ENCODE data around the gene GABRG3. TPM values are rescaled to one million over a fixed set of nuclear protein-coding genes. Genes with fewer than 3 reads are reported as not detected.

Gene GABRG3
- total RNA-seq, 3 donors from 2014 or later (not counting 1 experiment from before 2014, with no cell fraction given): not detected

- Mint-ChIP-seq H3K27me3 (ENCODE audit: low read depth in 2 of 2) (no peaks in the 10 kb centered on the region), H3K9me3 (peaks cover 3 to 5% of the 10 kb centered on the region in 2 donors), H3K36me3 (peaks cover 5% of the 10 kb centered on the region), H3K27ac (no peak overlapping the region), H3K4me3 (no peak overlapping the region), H3K4me1 (no peaks in the 10 kb centered on the region)
- ATAC-seq (no peak), DNase-seq (no peak)
- intact Hi-C loops (cut with micrococcal nuclease): no loop called here
- Histone ChIP-seq H3K4me3 (ENCODE audit: low read length) (no peak overlapping the region), H3K9me3 (ENCODE audit: control insufficient read depth, insufficient read depth, low read length) (peaks cover 3% of the 10 kb centered on the region), H3K27ac (ENCODE audit: low read length) (no peak overlapping the region), H3K36me3 (ENCODE audit: control insufficient read depth, insufficient read depth, low read length) (no peaks in the 10 kb centered on the region), H3K27me3 (ENCODE audit: control insufficient read depth, insufficient read depth, low read length) (no peaks in the 10 kb centered on the region), H3K4me1 (ENCODE audit: control insufficient read depth, insufficient read depth, low read length) (no peaks in the 10 kb centered on the region)
- WGBS (ENCODE audit: insufficient coverage): 47% methylated on average over 1 of the region's 1 CpG
- no peak for TF ChIP-seq CTCF (IDR thresholded peaks at IDR 0.05)
Observed at GRCh38 chr15:27094235-27094634, 123.3 kb downstream of the GABRG3 start.

- no peak overlapping the region for H3K27ac Mint-ChIP-seq
- no peaks in the 10 kb centered on the region for H3K27me3 Mint-ChIP-seq (ENCODE audit: low read depth in 2 of 2)
- Histone ChIP-seq H3K4me3 (ENCODE audit: low read length) (no peak overlapping the region), H3K27me3 (ENCODE audit: control insufficient read depth, insufficient read depth, low read length) (no peaks in the 10 kb centered on the region), H3K36me3 (ENCODE audit: control insufficient read depth, insufficient read depth, low read length) (no peaks in the 10 kb centered on the region), H3K4me1 (ENCODE audit: control insufficient read depth, insufficient read depth, low read length) (no peaks in the 10 kb centered on the region), H3K27ac (ENCODE audit: low read length) (no peak overlapping the region), H3K9me3 (ENCODE audit: control insufficient read depth, insufficient read depth, low read length) (peaks cover 2% of the 10 kb centered on the region)
- intact Hi-C loops (cut with micrococcal nuclease): no loop called here
- TF ChIP-seq CTCF (IDR thresholded peaks at IDR 0.05): no peak
- no peak for ATAC-seq
- WGBS (ENCODE audit: insufficient coverage): 85% methylated on average over 8 of the region's 8 CpGs
- H3K4me1 Mint-ChIP-seq: no peaks in the 10 kb centered on the region
- no peak for DNase-seq
- peaks cover 5% of the 10 kb centered on the region for H3K36me3 Mint-ChIP-seq
- H3K9me3 Mint-ChIP-seq: peaks cover 7% of the 10 kb centered on the region in 2 donors
- no peak overlapping the region for H3K4me3 Mint-ChIP-seq
Observed at GRCh38 chr15:27095886-27096624, 125.1 kb downstream of the GABRG3 start.

- no peaks in the 10 kb centered on the region for H3K4me1 ChIP-seq (ENCODE audit: control insufficient read depth, insufficient read depth, low read length)
- intact Hi-C loops (cut with micrococcal nuclease): no loop called here
- Mint-ChIP-seq H3K4me1 (no peaks in the 10 kb centered on the region), H3K4me3 (no peak overlapping the region), H3K27me3 (ENCODE audit: low read depth in 2 of 2) (no peaks in the 10 kb centered on the region), H3K36me3 (peaks cover 5% of the 10 kb centered on the region), H3K9me3 (peaks cover 7 to 8% of the 10 kb centered on the region in 2 donors), H3K27ac (no peak overlapping the region)
- H3K27ac ChIP-seq (ENCODE audit: low read length): no peak overlapping the region
- WGBS (ENCODE audit: insufficient coverage): 69% methylated on average over 1 of the region's 3 CpGs
- ATAC-seq (no peak), DNase-seq (no peak)
- H3K4me3 ChIP-seq (ENCODE audit: low read length): no peak overlapping the region
- no peak for TF ChIP-seq CTCF (IDR thresholded peaks at IDR 0.05)
- H3K36me3 ChIP-seq (ENCODE audit: control insufficient read depth, insufficient read depth, low read length): no peaks in the 10 kb centered on the region
- peaks cover 2% of the 10 kb centered on the region for H3K9me3 ChIP-seq (ENCODE audit: control insufficient read depth, insufficient read depth, low read length)
- H3K27me3 ChIP-seq (ENCODE audit: control insufficient read depth, insufficient read depth, low read length): no peaks in the 10 kb centered on the region
Observed at GRCh38 chr15:27097506-27097905, 126.5 kb downstream of the GABRG3 start.

GRCh38 chr15:27101982-27102381 is 131.0 kb downstream of the GABRG3 start:
- Histone ChIP-seq H3K27ac (ENCODE audit: low read length) (no peak overlapping the region), H3K9me3 (ENCODE audit: control insufficient read depth, insufficient read depth, low read length) (peaks cover 5% of the 10 kb centered on the region), H3K27me3 (ENCODE audit: control insufficient read depth, insufficient read depth, low read length) (no peaks in the 10 kb centered on the region), H3K4me3 (ENCODE audit: low read length) (no peak overlapping the region), H3K4me1 (ENCODE audit: control insufficient read depth, insufficient read depth, low read length) (no peaks in the 10 kb centered on the region), H3K36me3 (ENCODE audit: control insufficient read depth, insufficient read depth, low read length) (no peaks in the 10 kb centered on the region)
- no peak overlapping the region for H3K27ac Mint-ChIP-seq
- ATAC-seq (no peak), DNase-seq (no peak)
- peaks cover 6 to 8% of the 10 kb centered on the region in 2 donors for H3K9me3 Mint-ChIP-seq
- 90% methylated on average over 9 of the region's 9 CpGs for WGBS (ENCODE audit: insufficient coverage)
- intact Hi-C loops (cut with micrococcal nuclease): no loop called here
- TF ChIP-seq CTCF (IDR thresholded peaks at IDR 0.05): no peak
- no peaks in the 10 kb centered on the region for H3K27me3 Mint-ChIP-seq (ENCODE audit: low read depth in 2 of 2)
- H3K4me1 Mint-ChIP-seq: no peaks in the 10 kb centered on the region
- H3K36me3 Mint-ChIP-seq: peaks cover 5% of the 10 kb centered on the region
- no peak overlapping the region for H3K4me3 Mint-ChIP-seq
